WTC11 (cell line): ENCODE measurements around the gene CACNA2D3.

ENCODE experiments used
- ATF1 ChIP-seq: sonication (generic); formaldehyde crosslinking; IDR thresholded peaks from 2 replicates; pipeline ENCODE4 v1.8.1; 2023; ENCODE audit warnings: mild to moderate bottlenecking, moderate library complexity, missing genetic modification reagents
- CDX4 ChIP-seq: fragments of 250-450 bp; sonication (Bioruptor Pico); IDR thresholded peaks from 2 replicates; pipeline ENCODE4 v1.9.0; 2021; ENCODE audit warnings: moderate library complexity, mild to moderate bottlenecking, inconsistent platforms, borderline replicate concordance
- CREB1 ChIP-seq: sonication (generic); formaldehyde crosslinking; IDR thresholded peaks from 2 replicates; pipeline ENCODE4 v1.8.0; 2023; ENCODE audit warnings: mild to moderate bottlenecking, missing genetic modification reagents
- CTCF ChIP-seq: fragments of 200-600 bp; IDR thresholded peaks from 2 replicates; pipeline ENCODE4 v1.8.0; 2022; ENCODE audit warnings: antibody characterized with exemption
- ESRRA ChIP-seq: sonication (generic); formaldehyde crosslinking; IDR thresholded peaks from 2 replicates; pipeline ENCODE4 v1.8.1; 2022; ENCODE audit warnings: mild to moderate bottlenecking, missing genetic modification reagents, borderline replicate concordance
- FOXK1 ChIP-seq: sonication (generic); formaldehyde crosslinking; IDR thresholded peaks from 2 replicates; pipeline ENCODE4 v1.8.0; 2022; ENCODE audit warnings: mild to moderate bottlenecking, moderate library complexity, missing genetic modification reagents
- KAT7 ChIP-seq: sonication (generic); formaldehyde crosslinking; IDR thresholded peaks from 2 replicates; pipeline ENCODE4 v1.8.1; 2023; ENCODE audit warnings: missing genetic modification reagents, mild to moderate bottlenecking, borderline replicate concordance
- SMAD4 ChIP-seq: sonication (generic); formaldehyde crosslinking; IDR thresholded peaks from 2 replicates; pipeline ENCODE4 v1.8.0; 2022; ENCODE audit warnings: mild to moderate bottlenecking, missing genetic modification reagents
- TEAD1 ChIP-seq: sonication (generic); formaldehyde crosslinking; IDR thresholded peaks from 2 replicates; pipeline ENCODE4 v1.8.0; 2022; ENCODE audit warnings: mild to moderate bottlenecking, missing genetic modification reagents
- TEAD4 ChIP-seq: sonication (generic); formaldehyde crosslinking; IDR thresholded peaks from 2 replicates; pipeline ENCODE4 v1.8.0; 2022; ENCODE audit warnings: mild to moderate bottlenecking, missing genetic modification reagents
- USF2 ChIP-seq: sonication (generic); formaldehyde crosslinking; IDR thresholded peaks from 2 replicates; pipeline ENCODE4 v1.8.1; 2023; ENCODE audit warnings: mild to moderate bottlenecking, missing genetic modification reagents, moderate library complexity
- ZNF396 ChIP-seq: fragments of 250-450 bp; sonication (Bioruptor Pico); IDR thresholded peaks from 2 replicates; pipeline ENCODE4 v1.8.0; 2021; ENCODE audit warnings: mild to moderate bottlenecking, moderate library complexity, borderline replicate concordance
- ZNF423 ChIP-seq: fragments of 250-450 bp; sonication (Bioruptor Pico); IDR thresholded peaks from 2 replicates; pipeline ENCODE4 v2.1.2; 2022; ENCODE audit warnings: mild to moderate bottlenecking, moderate library complexity
- ZNF512 ChIP-seq: sonication (generic); formaldehyde crosslinking; IDR thresholded peaks from 2 replicates; pipeline ENCODE4 v1.8.1; 2022; ENCODE audit warnings: missing genetic modification reagents, borderline replicate concordance

GRCh38 chr3:54785976-54786375, 663.6 kb downstream of the CACNA2D3 start:
- TF ChIP-seq CTCF (no peak), TEAD4 (CRISPR knock-in tag) (no peak), SMAD4 (CRISPR knock-in tag) (no peak), TEAD1 (CRISPR knock-in tag) (no peak), ESRRA (CRISPR knock-in tag) (no peak), CDX4 (CRISPR knock-in tag) (no peak), USF2 (CRISPR knock-in tag) (no peak), ZNF396 (CRISPR knock-in tag) (no peak), ZNF512 (CRISPR knock-in tag) (no peak), CREB1 (CRISPR knock-in tag) (no peak), FOXK1 (CRISPR knock-in tag) (no peak), ZNF423 (no peak), ATF1 (CRISPR knock-in tag) (no peak), KAT7 (CRISPR knock-in tag) (no peak)
